ENCODE results near the gene RNF168. TPM values are rescaled to one million over a fixed set of nuclear protein-coding genes. Genes with fewer than 3 reads are reported as not detected.
A peak's percentile ranks its signal among the peaks of the same experiment; 100 is the strongest.

The RNF168 gene
- total and polyA plus RNA-seq, 2 of the 4 experiments (the other 2 are of a cell fraction): 2.5 to 15.2 TPM

- H3K18ac ChIP-seq (ENCODE audit: low read depth, low read length): peak overlapping the region; percentile 77
- in situ Hi-C loops (cut with MboI; ENCODE audit: low sequenced_read_pairs): no loop called here
- H3K4me3 ChIP-seq (ENCODE audit: insufficient read depth, low read depth, low read length): peak overlapping the region; percentile 87
- peak overlapping the region; percentile 84 for H2BK120ac ChIP-seq (ENCODE audit: low read depth, low read length)
- H4K5ac ChIP-seq (ENCODE audit: low read depth, low read length): peak overlapping the region; percentile 81
- H3K9ac ChIP-seq (ENCODE audit: low read depth, low read length): peak overlapping the region; percentile 92
- H2BK20ac ChIP-seq (ENCODE audit: low read depth, low read length): no peak overlapping the region
- H3K9me1 ChIP-seq (ENCODE audit: insufficient read depth, low read length): peaks cover 5% of the 10 kb centered on the region; the same call in 1 of the 2 replicates
- peak overlapping the region; percentile 75 to 89; a peak in 3 of 4 replicates for H4K8ac ChIP-seq (ENCODE audit: low read depth in 2 of 2, low read length in 2 of 2)
- BruUV-seq (replicated peaks): no TSS peak
- peak overlapping the region; percentile 87 for H2AK9ac ChIP-seq (replicated peaks; ENCODE audit: low read depth, low read length, poor library complexity)
- peak overlapping the region; percentile 98 for H2AK5ac ChIP-seq (ENCODE audit: low read depth, low read length)
- intact Hi-C loops (cut with micrococcal nuclease): loop anchor here (2.0 to 5.0 kb wide), 2 partner anchors 70 to 250 kb away; partner anchors contain the start of gene UBXN7
- ATAC-seq (ENCODE audit: low read depth): peak; percentile 24
- H3K56ac ChIP-seq (ENCODE audit: extremely low read depth, insufficient read depth, low read length): peak overlapping the region; percentile 92
- CTCF ChIA-PET: no interaction called here
- peaks cover 39% of the 10 kb centered on the region for H4K20me1 ChIP-seq (ENCODE audit: insufficient read depth, low read length)
- peak overlapping the region; percentile 90 for H2AFZ ChIP-seq (replicated peaks; ENCODE audit: low read length, poor library complexity)
- peak overlapping the region; percentile 96 for H3K14ac ChIP-seq (replicated peaks; ENCODE audit: low read depth, low read length)
- H2BK15ac ChIP-seq (ENCODE audit: low read depth, low read length): peak overlapping the region; percentile 69; the same call in 2 of the 3 replicates
- 0 out of 2 replicates have a peak, but pooled peaks cover 2% of the 10 kb centered on the region for H3K36me3 ChIP-seq (ENCODE audit: control insufficient read depth, insufficient read depth, low read length)
- no peaks in the 10 kb centered on the region for H3K9me3 ChIP-seq (ENCODE audit: control insufficient read depth, insufficient read depth, low read length)
- H3K27me3 ChIP-seq (ENCODE audit: control insufficient read depth, insufficient read depth, low read length): no peaks in the 10 kb centered on the region
- peak; percentile 92 for DNase-seq
- dilution Hi-C loops (cut with HindIII; ENCODE audit: low sequenced_read_pairs, unreplicated experiment): no loop called here
- H4K91ac ChIP-seq (ENCODE audit: insufficient read depth, low read depth, low read length): peak overlapping the region; percentile 59
- H3K79me1 ChIP-seq (ENCODE audit: low read depth in 1 of 2, low read length in 2 of 2): peaks cover 5 to 40% of the 10 kb centered on the region in 2 experiments; a peak in 3 of 4 replicates
- H3K4me2 ChIP-seq (ENCODE audit: low read depth, low read length): peak overlapping the region; percentile 97
- POLR2A ChIA-PET (ENCODE audit: unreplicated experiment): no interaction called here
- peak overlapping the region; percentile 94 for H2BK5ac ChIP-seq (ENCODE audit: low read depth, low read length, poor library complexity, severe bottlenecking)
- peak overlapping the region; percentile 94 for H3K4ac ChIP-seq (ENCODE audit: low read depth, low read length)
- H3K4me1 ChIP-seq (ENCODE audit: control insufficient read depth, insufficient read depth, low read length): peaks cover 2% of the 10 kb centered on the region; the same call in 1 of the 2 replicates
- peak overlapping the region; percentile 96 for H3K23ac ChIP-seq (ENCODE audit: low read depth, low read length)
- TF ChIP-seq MAZ (IDR thresholded peaks at IDR 0.05; ENCODE audit: borderline replicate concordance, low read depth, low read length) (no peak), FOS (IDR thresholded peaks at IDR 0.05; ENCODE audit: low read depth, low read length) (peak; percentile 77; the same call in 1 of the 2 replicates), RCOR1 (IDR thresholded peaks at IDR 0.05; ENCODE audit: insufficient replicate concordance, low read length) (no peak), BHLHE40 (IDR thresholded peaks at IDR 0.05; ENCODE audit: low read depth, low read length) (peak; percentile 30; the same call in 1 of the 2 replicates), USF2 (IDR thresholded peaks at IDR 0.05; ENCODE audit: low read depth, low read length) (no peak), MAFK (IDR thresholded peaks at IDR 0.05; ENCODE audit: low read depth, low read length) (peak; percentile 50), ELK1 (IDR thresholded peaks at IDR 0.05; ENCODE audit: borderline replicate concordance, low read depth, low read length) (no peak), MXI1 (IDR thresholded peaks at IDR 0.05; ENCODE audit: borderline replicate concordance, low read depth, low read length) (peak; percentile 81; the same call in 1 of the 2 replicates), RFX5 (IDR thresholded peaks at IDR 0.05; ENCODE audit: low read depth, low read length) (no peak), CEBPB (IDR thresholded peaks at IDR 0.05; ENCODE audit: low read depth, low read length) (no peak), CHD1 (IDR thresholded peaks at IDR 0.05; ENCODE audit: low read depth, low read length) (no peak; the same call in 1 of the 2 replicates), SMC3 (IDR thresholded peaks at IDR 0.05; ENCODE audit: low read depth, low read length) (no peak), RAD21 (IDR thresholded peaks at IDR 0.05; ENCODE audit: low read length) (no peak), NFE2L2 (IDR thresholded peaks at IDR 0.05; ENCODE audit: low read depth, low read length) (no peak), POLR2A (IDR thresholded peaks at IDR 0.05; ENCODE audit: low read depth, low read length) (peak; percentile 71), CTCF (conservative IDR thresholded peaks at IDR 0.05; ENCODE audit: low read depth, low read length) (no peak)
- 0% methylated on average over 1 of the region's 27 CpGs; no CpG with 5 or more reads in 1 of the 2 experiments for WGBS, 2 experiments (ENCODE audit: extremely low coverage in 2 of 2, insufficient read length in 1 of 2)
- peak overlapping the region; percentile 94 for H3K27ac ChIP-seq (ENCODE audit: insufficient read depth, low read length)
These were observed 783 bp downstream of the RNF168 start for GRCh38 chr3:196502775-196503195.

Data from IMR-90 (cell line).